ENCODE data around the gene FBXL15.

FBXL15 gene

DNA sequence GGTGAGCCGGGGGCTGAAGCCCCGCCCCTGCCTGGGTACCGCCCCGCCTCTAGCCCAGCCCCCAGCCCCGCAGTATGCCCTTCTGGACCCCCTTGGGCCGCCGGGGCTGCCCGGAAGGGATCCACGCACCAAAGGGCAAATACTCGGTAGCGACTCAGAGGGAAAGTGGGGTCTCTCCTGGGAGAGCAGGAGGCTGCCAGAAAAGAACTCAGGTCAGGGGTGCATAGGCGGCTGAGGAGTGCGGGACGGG is 796 bp downstream of the FBXL15 start:
- TF ChIP-seq CTCF (IDR thresholded peaks at IDR 0.05; ENCODE audit: low read depth, low read length): no peak
- Histone ChIP-seq H3K9me3 (no peaks in the 10 kb centered on the region), H3K36me3 (peaks cover 12% of the 10 kb centered on the region), H3K4me1 (peaks cover 2% of the 10 kb centered on the region; the same call in 1 of the 2 replicates), H3K4me3 (ENCODE audit: low read depth, low read length) (peak overlapping the region; percentile 92), H3K27me3 (no peaks in the 10 kb centered on the region)
- DNase-seq: no peak

- DNase-seq: no peak
- no peaks in the 10 kb centered on the region for H3K27me3 ChIP-seq
- H3K36me3 ChIP-seq: peaks cover 12% of the 10 kb centered on the region
- H3K4me1 ChIP-seq: peaks cover 2% of the 10 kb centered on the region; the same call in 1 of the 2 replicates
- no peaks in the 10 kb centered on the region for H3K9me3 ChIP-seq
- no peak for TF ChIP-seq CTCF (IDR thresholded peaks at IDR 0.05; ENCODE audit: low read depth, low read length)
- peak overlapping the region; percentile 92 for H3K4me3 ChIP-seq (ENCODE audit: low read depth, low read length)
These were observed 1.3 kb downstream of the FBXL15 start for GRCh38 chr10:102421757-102422512.

- TF ChIP-seq CTCF (IDR thresholded peaks at IDR 0.05; ENCODE audit: low read depth, low read length): peak; percentile 85
- DNase-seq: peak; percentile 82
- H3K9me3 ChIP-seq: no peaks in the 10 kb centered on the region
- H3K4me3 ChIP-seq (ENCODE audit: low read depth, low read length): peak overlapping the region; percentile 92
- H3K27me3 ChIP-seq: no peaks in the 10 kb centered on the region
- H3K4me1 ChIP-seq: peaks cover 2% of the 10 kb centered on the region; the same call in 1 of the 2 replicates
- peaks cover 12% of the 10 kb centered on the region for H3K36me3 ChIP-seq
These were observed 2.0 kb downstream of the FBXL15 start for GRCh38 chr10:102422545-102423129.

DNA sequence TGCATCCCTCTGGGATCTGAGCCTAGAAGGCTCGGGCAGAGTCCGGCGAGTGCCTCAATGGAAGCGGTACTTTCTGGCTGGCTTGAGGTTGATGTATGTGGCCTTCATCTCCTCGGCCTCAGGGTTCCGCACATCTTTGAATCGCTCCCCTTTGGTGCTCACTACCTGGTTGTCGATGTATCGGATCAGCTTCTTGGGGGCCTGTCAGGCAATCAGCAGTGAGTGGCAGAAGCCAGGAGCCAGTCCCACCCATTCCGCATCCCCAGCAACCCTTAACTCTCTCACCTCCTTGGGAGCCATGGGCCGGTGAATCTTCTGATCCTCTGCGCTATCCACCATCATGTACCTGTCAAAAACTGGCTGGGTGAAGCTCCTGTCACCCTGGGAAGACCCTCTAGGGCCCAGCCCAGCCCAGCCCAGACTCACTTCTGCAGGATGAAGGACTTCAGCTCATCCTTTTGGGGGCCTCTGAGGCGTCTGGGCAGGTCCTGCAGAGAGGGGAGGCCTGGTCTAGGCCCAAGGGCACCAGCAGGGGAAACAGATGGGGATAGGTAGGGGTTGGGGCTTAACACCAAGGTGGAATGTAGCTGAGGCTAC is 2.8 kb downstream of the FBXL15 start:
- no peak overlapping the region for H3K4me3 ChIP-seq (ENCODE audit: low read depth, low read length)
- H3K9me3 ChIP-seq: no peaks in the 10 kb centered on the region
- H3K36me3 ChIP-seq: peaks cover 12% of the 10 kb centered on the region
- DNase-seq: no peak
- H3K4me1 ChIP-seq: peaks cover 2% of the 10 kb centered on the region; the same call in 1 of the 2 replicates
- H3K27me3 ChIP-seq: no peaks in the 10 kb centered on the region
- TF ChIP-seq CTCF (IDR thresholded peaks at IDR 0.05; ENCODE audit: low read depth, low read length): no peak

DNA sequence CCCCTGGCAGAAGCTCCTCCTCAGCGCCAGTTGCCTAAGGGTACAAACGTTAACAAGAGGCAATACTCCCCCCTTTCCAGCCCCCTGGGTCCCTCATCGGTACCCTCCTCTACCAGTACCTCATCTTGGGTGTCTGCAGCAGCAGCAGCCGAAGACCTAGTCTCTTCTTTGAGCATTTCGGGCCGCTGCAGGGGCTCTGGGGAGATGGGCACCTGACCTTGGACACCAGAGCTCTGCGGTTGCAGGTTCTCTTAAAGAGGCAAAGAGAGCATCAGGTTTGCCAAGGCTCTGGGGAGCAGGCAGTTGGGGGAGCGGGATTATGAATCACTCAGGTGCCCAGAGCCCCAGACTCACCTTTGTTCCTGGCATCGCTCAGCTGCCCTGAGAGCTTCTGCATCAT is 3.5 kb downstream of the FBXL15 start:
- no peak for DNase-seq
- H3K27me3 ChIP-seq: no peaks in the 10 kb centered on the region
- H3K36me3 ChIP-seq: peaks cover 12% of the 10 kb centered on the region
- no peak for TF ChIP-seq CTCF (IDR thresholded peaks at IDR 0.05; ENCODE audit: low read depth, low read length)
- H3K9me3 ChIP-seq: no peaks in the 10 kb centered on the region
- H3K4me3 ChIP-seq (ENCODE audit: low read depth, low read length): no peak overlapping the region
- H3K4me1 ChIP-seq: peaks cover 2% of the 10 kb centered on the region; the same call in 1 of the 2 replicates

DNA sequence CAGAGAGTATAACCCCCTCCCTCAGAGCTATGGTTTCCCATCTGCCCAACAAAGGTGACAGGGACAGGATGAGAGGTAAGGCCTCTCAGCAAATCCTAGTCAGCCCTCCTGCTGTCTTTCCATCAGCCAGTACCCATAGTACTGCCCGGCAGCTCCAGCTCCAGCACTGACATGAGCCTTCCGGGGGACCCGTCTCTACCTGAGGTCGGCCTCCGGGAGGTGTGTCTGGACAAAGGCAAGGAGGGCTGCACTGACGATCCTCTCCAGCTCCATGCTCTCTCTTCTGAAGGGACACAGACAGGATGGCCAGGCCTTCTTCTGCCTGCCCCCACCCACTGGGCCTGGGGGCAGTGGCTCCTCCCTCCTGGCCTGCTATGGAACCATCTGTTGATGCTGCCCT is 4.3 kb downstream of the FBXL15 start:
- TF ChIP-seq CTCF (IDR thresholded peaks at IDR 0.05; ENCODE audit: low read depth, low read length): no peak
- H3K9me3 ChIP-seq: no peaks in the 10 kb centered on the region
- no peak for DNase-seq
- H3K36me3 ChIP-seq: peaks cover 12% of the 10 kb centered on the region
- peaks cover 2% of the 10 kb centered on the region; the same call in 1 of the 2 replicates for H3K4me1 ChIP-seq
- no peaks in the 10 kb centered on the region for H3K27me3 ChIP-seq
- no peak overlapping the region for H3K4me3 ChIP-seq (ENCODE audit: low read depth, low read length)
